MM.1S (cell line): Measurements from ENCODE around the gene TRAPPC4.

Source experiments
- DNase-seq: peaks from one replicate; pipeline ENCODE4 v3.0.0-alpha.2; 2015
- H2AFZ ChIP-seq: fragments of 300-600 bp; sonication (generic); 2 replicates; pipeline ENCODE4 v1.6.0; 2016; ENCODE audit warnings: antibody characterized with exemption, low read length
- H3F3A ChIP-seq: fragments of 300-600 bp; sonication (generic); 2 replicates; pipeline ENCODE4 v1.6.1; 2016; ENCODE audit warnings: mild to moderate bottlenecking, antibody characterized with exemption, low read length, moderate library complexity, mixed read lengths; ENCODE audit not compliant: insufficient read depth
- H3K27ac ChIP-seq: fragments of 300-600 bp; sonication (generic); 2 replicates; pipeline ENCODE4 v1.5.1; 2016; ENCODE audit warnings: mild to moderate bottlenecking, low read length
- H3K27me3 ChIP-seq: fragments of 300-600 bp; sonication (generic); replicated peaks from 2 replicates; pipeline ENCODE4 v1.6.0; 2016; ENCODE audit warnings: low read length; ENCODE audit not compliant: insufficient read depth
- H3K36me3 ChIP-seq: fragments of 300-600 bp; sonication (generic); replicated peaks from 2 replicates; pipeline ENCODE4 v1.6.1; 2016; ENCODE audit warnings: mild to moderate bottlenecking, low read length, mixed read lengths; ENCODE audit not compliant: insufficient read depth
- H3K4me1 ChIP-seq: fragments of 300-600 bp; sonication (generic); 2 replicates; pipeline ENCODE4 v1.6.1; 2016; ENCODE audit warnings: low read length, mixed read lengths
- H3K4me2 ChIP-seq: fragments of 300-600 bp; sonication (generic); 2 replicates; pipeline ENCODE4 v1.6.0; 2016; ENCODE audit warnings: low read depth, low read length
- H3K4me3 ChIP-seq: fragments of 300-600 bp; sonication (generic); 2 replicates; pipeline ENCODE4 v1.5.1; 2016; ENCODE audit warnings: low read length, mixed read lengths
- H3K79me2 ChIP-seq: fragments of 300-600 bp; sonication (generic); 2 replicates; pipeline ENCODE4 v1.6.1; 2016; ENCODE audit warnings: mixed run types, low read length, mixed read lengths
- H3K9ac ChIP-seq: fragments of 300-600 bp; sonication (generic); 2 replicates; pipeline ENCODE4 v1.6.1; 2016; ENCODE audit warnings: low read length, mixed read lengths
- H3K9me2 ChIP-seq: fragments of 300-600 bp; sonication (generic); replicated peaks from 2 replicates; pipeline ENCODE4 v1.6.1; 2016; ENCODE audit warnings: mild to moderate bottlenecking, low read length, mixed read lengths; ENCODE audit not compliant: insufficient read depth
- H3K9me3 ChIP-seq: fragments of 300-600 bp; sonication (generic); replicated peaks from 2 replicates; pipeline ENCODE4 v1.6.1; 2016; ENCODE audit warnings: mild to moderate bottlenecking, low read length, mixed read lengths; ENCODE audit not compliant: insufficient read depth
- H4K20me1 ChIP-seq: fragments of 300-600 bp; sonication (generic); 2 replicates; pipeline ENCODE4 v1.6.1; 2016; ENCODE audit warnings: mild to moderate bottlenecking, low read length, moderate library complexity, mixed read lengths; ENCODE audit not compliant: insufficient read depth
- EZH2 ChIP-seq: fragments of 300-600 bp; sonication (generic); optimal IDR thresholded peaks from 2 replicates; pipeline ENCODE3; 2017; ENCODE audit warnings: low read depth, mild to moderate bottlenecking, antibody characterized with exemption, low read length, mixed read lengths
- EZH2phosphoT487 ChIP-seq: fragments of 300-600 bp; sonication (generic); IDR thresholded peaks from 2 replicates; pipeline ENCODE4 v1.6.1; 2018; ENCODE audit warnings: antibody characterized with exemption, low read length
- TF ChIP-seq, protein P1 (sequence below): fragments of 300-600 bp; sonication (generic); IDR thresholded peaks from 2 replicates; pipeline ENCODE4 v1.5.1; 2016; ENCODE audit warnings: antibody characterized with exemption, low read length, mixed read lengths

Gene TRAPPC4

DNA sequence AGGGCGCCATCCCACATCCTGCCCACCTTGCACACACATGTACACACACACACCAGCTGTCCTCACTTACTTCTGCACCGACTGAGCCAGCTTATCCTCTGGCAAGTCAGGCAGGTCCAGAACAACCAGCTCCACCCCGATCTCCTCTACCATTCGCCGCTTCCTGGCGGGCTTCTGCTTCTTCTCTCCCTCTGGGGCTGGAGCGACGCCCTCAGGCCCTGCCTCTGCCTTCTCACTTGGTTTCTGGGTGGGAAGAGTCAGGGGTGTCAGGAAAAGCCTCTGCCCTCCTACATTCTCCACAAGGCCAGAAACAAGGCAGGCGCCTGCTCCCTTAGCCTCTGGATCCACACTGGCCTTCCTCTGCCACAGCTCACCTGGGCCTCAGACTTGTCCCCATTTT lies 30.1 kb downstream of the TRAPPC4 start:
- Histone ChIP-seq H3K79me2 (peaks cover 35% of the 10 kb centered on the region), H3K9ac (no peak overlapping the region), H3K36me3 (peaks cover 30% of the 10 kb centered on the region; the same call in 1 of the 2 replicates), H4K20me1 (no peaks in the 10 kb centered on the region), H3F3A (0 out of 2 replicates have a peak, but pooled peaks cover 7% of the 10 kb centered on the region), H3K4me3 (no peak overlapping the region), H3K27me3 (no peaks in the 10 kb centered on the region), H3K27ac (no peak overlapping the region), H3K9me2 (no peaks in the 10 kb centered on the region), H3K4me1 (no peaks in the 10 kb centered on the region), H3K9me3 (no peaks in the 10 kb centered on the region), H2AFZ (no peak overlapping the region), H3K4me2 (no peak overlapping the region)
- no peak for DNase-seq
- TF ChIP-seq, protein P1, sequence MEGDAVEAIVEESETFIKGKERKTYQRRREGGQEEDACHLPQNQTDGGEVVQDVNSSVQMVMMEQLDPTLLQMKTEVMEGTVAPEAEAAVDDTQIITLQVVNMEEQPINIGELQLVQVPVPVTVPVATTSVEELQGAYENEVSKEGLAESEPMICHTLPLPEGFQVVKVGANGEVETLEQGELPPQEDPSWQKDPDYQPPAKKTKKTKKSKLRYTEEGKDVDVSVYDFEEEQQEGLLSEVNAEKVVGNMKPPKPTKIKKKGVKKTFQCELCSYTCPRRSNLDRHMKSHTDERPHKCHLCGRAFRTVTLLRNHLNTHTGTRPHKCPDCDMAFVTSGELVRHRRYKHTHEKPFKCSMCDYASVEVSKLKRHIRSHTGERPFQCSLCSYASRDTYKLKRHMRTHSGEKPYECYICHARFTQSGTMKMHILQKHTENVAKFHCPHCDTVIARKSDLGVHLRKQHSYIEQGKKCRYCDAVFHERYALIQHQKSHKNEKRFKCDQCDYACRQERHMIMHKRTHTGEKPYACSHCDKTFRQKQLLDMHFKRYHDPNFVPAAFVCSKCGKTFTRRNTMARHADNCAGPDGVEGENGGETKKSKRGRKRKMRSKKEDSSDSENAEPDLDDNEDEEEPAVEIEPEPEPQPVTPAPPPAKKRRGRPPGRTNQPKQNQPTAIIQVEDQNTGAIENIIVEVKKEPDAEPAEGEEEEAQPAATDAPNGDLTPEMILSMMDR, result no peak

DNA sequence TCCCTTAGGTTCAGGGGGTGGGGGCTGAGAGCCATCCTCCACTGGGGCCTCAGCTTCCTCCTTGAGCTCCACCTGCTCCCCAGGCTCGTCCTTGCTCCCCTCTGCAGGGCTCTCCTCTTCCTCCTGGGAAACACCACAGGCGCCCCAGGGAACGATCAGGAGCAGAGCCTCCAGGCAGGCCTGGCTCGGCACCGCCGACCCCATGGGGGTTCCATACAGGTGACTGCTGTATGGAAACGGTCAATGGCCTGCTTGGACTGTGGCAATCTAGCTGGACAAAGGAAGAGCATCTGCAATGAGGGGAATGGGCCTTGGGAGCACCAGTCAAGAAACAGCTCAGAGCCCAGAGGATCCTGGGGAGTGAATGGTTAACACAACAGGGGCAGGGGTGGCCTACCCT lies 30.5 kb downstream of the TRAPPC4 start:
- Histone ChIP-seq H3K4me2 (no peak overlapping the region), H3K4me1 (no peaks in the 10 kb centered on the region), H2AFZ (no peak overlapping the region), H3K36me3 (peaks cover 30% of the 10 kb centered on the region; the same call in 1 of the 2 replicates), H3K79me2 (peaks cover 39% of the 10 kb centered on the region), H4K20me1 (no peaks in the 10 kb centered on the region), H3K9ac (no peak overlapping the region), H3K9me2 (no peaks in the 10 kb centered on the region), H3K9me3 (no peaks in the 10 kb centered on the region), H3K27ac (no peak overlapping the region), H3F3A (0 out of 2 replicates have a peak, but pooled peaks cover 3% of the 10 kb centered on the region), H3K4me3 (no peak overlapping the region), H3K27me3 (no peaks in the 10 kb centered on the region)
- TF ChIP-seq EZH2phosphoT487, result no peak
- TF ChIP-seq EZH2, result no peak
- TF ChIP-seq, protein P1, result no peak
- DNase-seq, result no peak

GRCh38 chr11:119051440-119052162 lies 33.0 kb downstream of the TRAPPC4 start:
- Histone ChIP-seq H3K4me1 (peaks cover 9% of the 10 kb centered on the region), H3K79me2 (peaks cover 64% of the 10 kb centered on the region), H4K20me1 (0 out of 2 replicates have a peak, but pooled peaks cover 9% of the 10 kb centered on the region), H3K9ac (no peak overlapping the region), H2AFZ (no peak overlapping the region), H3K27ac (no peak overlapping the region), H3K9me2 (no peaks in the 10 kb centered on the region), H3K4me3 (no peak overlapping the region), H3K9me3 (no peaks in the 10 kb centered on the region), H3K27me3 (no peaks in the 10 kb centered on the region), H3K36me3 (peaks cover 37% of the 10 kb centered on the region), H3F3A (peaks cover 5% of the 10 kb centered on the region; the same call in 1 of the 2 replicates), H3K4me2 (no peak overlapping the region)
- no peak for DNase-seq
- TF ChIP-seq, protein P1, result no peak
- TF ChIP-seq EZH2, result no peak
- no peak for TF ChIP-seq EZH2phosphoT487
